A673 (cell line): ENCODE data around the gene CCRL2.

Experiments
- EZH2 ChIP-seq: fragments of 200-600 bp; sonication (generic); IDR thresholded peaks from 2 replicates; pipeline ENCODE4 v1.6.1; 2017; ENCODE audit warnings: borderline replicate concordance, low read depth, mild to moderate bottlenecking, mixed read lengths, antibody characterized with exemption, low read length; ENCODE audit not compliant: poor library complexity, severe bottlenecking
- TF ChIP-seq, protein P1 (sequence below): fragments of 300-800, 200-600 bp; sonication (generic); conservative IDR thresholded peaks from 2 replicates; pipeline ENCODE4 v1.5.1; 2017; ENCODE audit warnings: low read depth, mild to moderate bottlenecking, antibody characterized with exemption, low read length, moderate library complexity, mixed read lengths

DNA sequence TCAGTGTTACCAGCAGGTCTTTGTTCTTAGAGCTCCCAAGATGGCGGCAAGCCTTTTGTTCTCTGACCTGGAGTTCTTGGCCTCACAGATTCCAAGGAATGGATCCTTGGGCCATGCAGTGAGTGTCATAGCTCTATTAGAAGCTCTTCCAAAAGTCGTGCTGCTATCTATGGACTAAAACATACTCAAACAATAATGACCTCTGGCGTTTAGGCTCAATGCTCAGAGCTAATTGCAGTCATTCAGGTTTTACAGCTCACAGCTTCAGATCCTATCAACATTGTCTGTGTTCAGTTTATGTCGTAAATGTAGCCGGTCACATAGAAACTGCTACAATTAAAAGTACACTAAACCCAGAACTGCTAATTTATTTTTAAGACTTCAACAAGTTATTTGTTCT, 22.2 kb downstream of the CCRL2 start:
- TF ChIP-seq, protein P1, sequence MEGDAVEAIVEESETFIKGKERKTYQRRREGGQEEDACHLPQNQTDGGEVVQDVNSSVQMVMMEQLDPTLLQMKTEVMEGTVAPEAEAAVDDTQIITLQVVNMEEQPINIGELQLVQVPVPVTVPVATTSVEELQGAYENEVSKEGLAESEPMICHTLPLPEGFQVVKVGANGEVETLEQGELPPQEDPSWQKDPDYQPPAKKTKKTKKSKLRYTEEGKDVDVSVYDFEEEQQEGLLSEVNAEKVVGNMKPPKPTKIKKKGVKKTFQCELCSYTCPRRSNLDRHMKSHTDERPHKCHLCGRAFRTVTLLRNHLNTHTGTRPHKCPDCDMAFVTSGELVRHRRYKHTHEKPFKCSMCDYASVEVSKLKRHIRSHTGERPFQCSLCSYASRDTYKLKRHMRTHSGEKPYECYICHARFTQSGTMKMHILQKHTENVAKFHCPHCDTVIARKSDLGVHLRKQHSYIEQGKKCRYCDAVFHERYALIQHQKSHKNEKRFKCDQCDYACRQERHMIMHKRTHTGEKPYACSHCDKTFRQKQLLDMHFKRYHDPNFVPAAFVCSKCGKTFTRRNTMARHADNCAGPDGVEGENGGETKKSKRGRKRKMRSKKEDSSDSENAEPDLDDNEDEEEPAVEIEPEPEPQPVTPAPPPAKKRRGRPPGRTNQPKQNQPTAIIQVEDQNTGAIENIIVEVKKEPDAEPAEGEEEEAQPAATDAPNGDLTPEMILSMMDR, result no peak
- TF ChIP-seq EZH2, result no peak
